Esophagus muscularis mucosa (tissue), 4 donors: ENCODE results near the gene PI4K2A. TPM values are rescaled to one million over a fixed set of nuclear protein-coding genes. Genes with fewer than 3 reads are reported as not detected.

Experiments used
- DNase-seq: peaks from one replicate; pipeline ENCODE4 v3.0.0-alpha.2; 2017; ENCODE audit errors: extremely low spot score
- H3K27ac ChIP-seq, 4 donors: fragments of 200-600 bp; sonication (generic); replicated peaks in 1 of 4; 1 replicate in 3 of 4; 2 replicates in 1 of 4; pipeline ENCODE4 v1.5.1; 2016 to 2019; ENCODE audit warnings: mild to moderate bottlenecking in 1 of 4
- H3K27me3 ChIP-seq, 4 donors: fragments of 200-600 bp; sonication (generic); one replicate each; pipeline versions ENCODE4 v1.5.1 to v1.6.0; 2016 to 2019
- H3K36me3 ChIP-seq, 4 donors: fragments of 200-600 bp; sonication (generic); one replicate each; pipeline ENCODE4 v1.5.1; 2016 to 2019
- H3K4me1 ChIP-seq, 4 donors: fragments of 200-600 bp; sonication (generic); one replicate each; pipeline ENCODE4 v1.5.1; 2016 to 2019
- H3K4me3 ChIP-seq, 4 donors: fragments of 200-600 bp; sonication (generic); 1 replicate in 2 of 4; 2 replicates in 2 of 4; pipeline ENCODE4 v1.5.1; 2016 to 2019; ENCODE audit warnings: mild to moderate bottlenecking in 4 of 4, moderate library complexity in 1 of 4
- H3K9me3 ChIP-seq, 4 donors: fragments of 200-600 bp; sonication (generic); 1 replicate in 3 of 4; 2 replicates in 1 of 4; pipeline ENCODE4 v1.5.1; 2016 to 2019
- CTCF ChIP-seq, 3 experiments: fragments of 200-600 bp in 2 of 3; fragments of 450-650 bp in 1 of 3; sonication (generic) in 2 of 3; IDR thresholded peaks; one replicate each; pipeline ENCODE4 v1.5.1; 2017 to 2019; ENCODE audit warnings: antibody characterized with exemption in 3 of 3, mild to moderate bottlenecking in 2 of 3, moderate library complexity in 1 of 3
- EP300 ChIP-seq: sonication (generic); formaldehyde crosslinking; IDR thresholded peaks from one replicate; pipeline ENCODE4 v1.6.1; 2017; ENCODE audit warnings: antibody characterized with exemption
- POLR2A ChIP-seq: fragments of 450-650 bp; IDR thresholded peaks from one replicate; pipeline ENCODE4 v1.6.1; 2017; ENCODE audit warnings: antibody characterized with exemption, moderate library complexity, mild to moderate bottlenecking, low read depth
- POLR2AphosphoS5 ChIP-seq, 2 donors: sonication (generic); formaldehyde crosslinking; IDR thresholded peaks; one replicate each; pipeline ENCODE4 v1.6.1; 2017; ENCODE audit warnings: antibody characterized with exemption in 2 of 2
- WGBS: methylation state at CpG from one replicate; pipeline ENCODE4 v1.1.5; 2018; 5-methylcytosine and 5-hydroxymethylcytosine counted together
- intact Hi-C: fragments of 100-400 bp; cut with DNase I; formaldehyde crosslinking; loops from one replicate; pipeline ENCODE4 v1.15.1; 2023
- total RNA-seq, 4 donors: library from RNA; depleted of rRNA; stranded (reverse); fragments of >200 nt; gene quantifications; one replicate each; pipeline versions ENCODE4 v1.1.0 to v1.2.1, GENCODE V29; 2016

The PI4K2A gene
- total RNA-seq, 4 donors from 2014 or later = 17.0 to 27.3 (median 24.1) TPM

GRCh38 chr10:97601268-97602215, 38.9 kb upstream of the PI4K2A start:
- no peaks in the 10 kb centered on the region for H3K36me3 ChIP-seq
- H3K4me1 ChIP-seq = peaks cover 13 to 16% (median 15%) of the 10 kb centered on the region in 4 donors
- intact Hi-C loops = no loop called here
- TF ChIP-seq EP300 (no peak), CTCF (IDR thresholded peaks at IDR 0.05) (no peak), POLR2AphosphoS5 (IDR thresholded peaks at IDR 0.05) (no peak), POLR2A (no peak)
- H3K27me3 ChIP-seq = no peaks in the 10 kb centered on the region
- 88% methylated on average over 12 of the region's 21 CpGs for WGBS
- H3K27ac ChIP-seq = no peak overlapping the region
- H3K4me3 ChIP-seq = no peak overlapping the region
- DNase-seq = no peak
- H3K9me3 ChIP-seq = no peaks in the 10 kb centered on the region

- Histone ChIP-seq H3K4me1 (peaks cover 1 to 15% (median 13%) of the 10 kb centered on the region in 4 donors), H3K27me3 (no peaks in the 10 kb centered on the region), H3K36me3 (no peaks in the 10 kb centered on the region), H3K27ac (no peak overlapping the region), H3K9me3 (no peaks in the 10 kb centered on the region), H3K4me3 (no peak overlapping the region)
- intact Hi-C loops = no loop called here
- TF ChIP-seq CTCF (IDR thresholded peaks at IDR 0.05) (no peak), POLR2A (no peak), POLR2AphosphoS5 (IDR thresholded peaks at IDR 0.05) (no peak), EP300 (no peak)
- no peak for DNase-seq
- WGBS = 90% methylated on average over 5 of the region's 5 CpGs
Observed at GRCh38 chr10:97607095-97607636, 33.3 kb upstream of the PI4K2A start.

- intact Hi-C loops = loop anchor here (1.0 kb wide), 1 partner anchor 35 kb away; no protein-coding TSS in a partner anchor
- Histone ChIP-seq H3K4me1 (peaks cover 4 to 22% (median 15%) of the 10 kb centered on the region in 4 donors), H3K36me3 (no peaks in the 10 kb centered on the region), H3K4me3 (no peak overlapping the region), H3K9me3 (no peaks in the 10 kb centered on the region), H3K27me3 (no peaks in the 10 kb centered on the region), H3K27ac (peak overlapping the region in 2 of 4 donors; percentile 3 to 12)
- WGBS = 58% methylated on average over 12 of the region's 13 CpGs
- no peak for TF ChIP-seq EP300
- peak in 1 of 2 donors; percentile 6 for TF ChIP-seq POLR2AphosphoS5 (IDR thresholded peaks at IDR 0.05)
- no peak for TF ChIP-seq POLR2A
- DNase-seq = no peak
Observed at GRCh38 chr10:97608991-97609561, 31.4 kb upstream of the PI4K2A start.

- no peaks in the 10 kb centered on the region for H3K27me3 ChIP-seq
- TF ChIP-seq POLR2AphosphoS5 (IDR thresholded peaks at IDR 0.05) (no peak), EP300 (no peak), CTCF (IDR thresholded peaks at IDR 0.05) (no peak), POLR2A (no peak)
- intact Hi-C loops = loop anchor here (5.0 kb wide), 1 partner anchor 149 kb away; no protein-coding TSS in a partner anchor
- DNase-seq = no peak
- no peak overlapping the region for H3K4me3 ChIP-seq
- no peak overlapping the region for H3K27ac ChIP-seq
- H3K4me1 ChIP-seq = peaks cover 4 to 22% (median 15%) of the 10 kb centered on the region in 4 donors
- H3K9me3 ChIP-seq = no peaks in the 10 kb centered on the region
- 90% methylated on average over 12 of the region's 12 CpGs for WGBS
- H3K36me3 ChIP-seq = peaks cover 0 to 14% (median 3%) of the 10 kb centered on the region in 4 donors
Observed at GRCh38 chr10:97611473-97611872, 29.0 kb upstream of the PI4K2A start.

- TF ChIP-seq EP300 (no peak), POLR2AphosphoS5 (IDR thresholded peaks at IDR 0.05) (peak in 1 of 2 donors; percentile 31), CTCF (IDR thresholded peaks at IDR 0.05) (peak; percentile 49 to 81 (median 63))
- DNase-seq = no peak
- no peaks in the 10 kb centered on the region for H3K9me3 ChIP-seq
- no peaks in the 10 kb centered on the region for H3K27me3 ChIP-seq
- peaks cover 0 to 14% (median 3%) of the 10 kb centered on the region in 4 donors for H3K36me3 ChIP-seq
- H3K4me3 ChIP-seq = no peak overlapping the region
- no peak overlapping the region for H3K27ac ChIP-seq
- H3K4me1 ChIP-seq = peaks cover 4 to 22% (median 15%) of the 10 kb centered on the region in 4 donors
- intact Hi-C loops = loop anchor here (5.0 kb wide), 1 partner anchor 150 kb away; no protein-coding TSS in a partner anchor
- 33% methylated on average over 2 of the region's 2 CpGs for WGBS
Observed at GRCh38 chr10:97612386-97612785, 28.1 kb upstream of the PI4K2A start.
